GM12865 (cell line): ENCODE data around the gene GSTM5.
"Not testable (repeated sequence)": the region's sequence is repeated elsewhere in the genome, so short reads cannot be mapped to it uniquely, and the experiment has no call there.

ENCODE experiments used
- DNase-seq: peaks from one replicate; pipeline ENCODE4 v3.0.0; 2010; ENCODE audit warnings: low read depth
- H3K4me3 ChIP-seq: 2 replicates; pipeline ENCODE4 v1.5.1; 2011; ENCODE audit warnings: mild to moderate bottlenecking, low read depth, low read length, control low read depth
- TF ChIP-seq, protein P1 (sequence below): IDR thresholded peaks from 2 replicates; pipeline ENCODE4 v1.5.1; 2011; ENCODE audit warnings: low read length, control low read depth, low read depth, inconsistent platforms; ENCODE audit not compliant: insufficient read depth; ENCODE audit errors: missing control alignments

GSTM5 gene

DNA sequence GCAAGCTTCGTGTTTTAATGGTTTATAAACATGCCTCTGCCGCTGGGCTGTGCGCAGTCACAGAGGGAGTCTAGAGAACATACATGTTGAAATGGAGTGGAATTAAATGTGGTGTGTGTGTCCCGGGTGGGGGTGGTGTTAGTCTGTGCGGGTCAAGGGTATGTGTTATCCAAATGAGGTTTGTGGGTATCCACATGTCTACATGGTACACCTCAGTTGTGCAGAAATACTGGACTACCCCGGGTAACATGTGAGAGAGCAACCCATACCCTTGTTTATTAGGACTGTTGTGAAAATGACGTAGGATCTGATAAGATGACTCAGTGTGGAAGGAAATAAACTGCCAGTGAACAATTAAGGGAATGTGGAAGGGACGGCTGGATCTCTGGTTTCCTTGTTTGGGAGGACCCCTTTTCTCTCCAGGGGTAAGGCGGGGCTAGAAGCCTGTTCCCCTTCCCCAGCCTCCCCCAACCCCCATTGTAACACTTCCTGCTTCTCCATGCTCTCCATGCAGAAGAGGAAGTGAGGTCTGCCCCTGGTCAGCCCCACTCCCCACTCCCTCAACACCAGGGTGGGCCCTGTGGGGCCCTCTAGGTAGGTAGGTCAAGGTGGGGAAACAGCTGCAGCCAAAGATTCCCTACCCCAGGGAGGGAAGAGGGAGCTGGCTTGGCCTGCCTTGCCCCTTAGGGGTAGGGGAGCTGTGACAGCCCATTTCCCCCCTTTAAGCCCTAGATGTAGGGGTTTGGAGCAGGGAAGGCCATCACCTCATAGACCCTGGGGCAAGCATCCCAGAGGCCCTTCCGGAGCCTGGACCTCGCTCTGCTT, 51.0 kb downstream of the GSTM5 start:
- DNase-seq: no peak
- TF ChIP-seq, protein P1, sequence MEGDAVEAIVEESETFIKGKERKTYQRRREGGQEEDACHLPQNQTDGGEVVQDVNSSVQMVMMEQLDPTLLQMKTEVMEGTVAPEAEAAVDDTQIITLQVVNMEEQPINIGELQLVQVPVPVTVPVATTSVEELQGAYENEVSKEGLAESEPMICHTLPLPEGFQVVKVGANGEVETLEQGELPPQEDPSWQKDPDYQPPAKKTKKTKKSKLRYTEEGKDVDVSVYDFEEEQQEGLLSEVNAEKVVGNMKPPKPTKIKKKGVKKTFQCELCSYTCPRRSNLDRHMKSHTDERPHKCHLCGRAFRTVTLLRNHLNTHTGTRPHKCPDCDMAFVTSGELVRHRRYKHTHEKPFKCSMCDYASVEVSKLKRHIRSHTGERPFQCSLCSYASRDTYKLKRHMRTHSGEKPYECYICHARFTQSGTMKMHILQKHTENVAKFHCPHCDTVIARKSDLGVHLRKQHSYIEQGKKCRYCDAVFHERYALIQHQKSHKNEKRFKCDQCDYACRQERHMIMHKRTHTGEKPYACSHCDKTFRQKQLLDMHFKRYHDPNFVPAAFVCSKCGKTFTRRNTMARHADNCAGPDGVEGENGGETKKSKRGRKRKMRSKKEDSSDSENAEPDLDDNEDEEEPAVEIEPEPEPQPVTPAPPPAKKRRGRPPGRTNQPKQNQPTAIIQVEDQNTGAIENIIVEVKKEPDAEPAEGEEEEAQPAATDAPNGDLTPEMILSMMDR: no peak
- no peak overlapping the region for H3K4me3 ChIP-seq

DNA sequence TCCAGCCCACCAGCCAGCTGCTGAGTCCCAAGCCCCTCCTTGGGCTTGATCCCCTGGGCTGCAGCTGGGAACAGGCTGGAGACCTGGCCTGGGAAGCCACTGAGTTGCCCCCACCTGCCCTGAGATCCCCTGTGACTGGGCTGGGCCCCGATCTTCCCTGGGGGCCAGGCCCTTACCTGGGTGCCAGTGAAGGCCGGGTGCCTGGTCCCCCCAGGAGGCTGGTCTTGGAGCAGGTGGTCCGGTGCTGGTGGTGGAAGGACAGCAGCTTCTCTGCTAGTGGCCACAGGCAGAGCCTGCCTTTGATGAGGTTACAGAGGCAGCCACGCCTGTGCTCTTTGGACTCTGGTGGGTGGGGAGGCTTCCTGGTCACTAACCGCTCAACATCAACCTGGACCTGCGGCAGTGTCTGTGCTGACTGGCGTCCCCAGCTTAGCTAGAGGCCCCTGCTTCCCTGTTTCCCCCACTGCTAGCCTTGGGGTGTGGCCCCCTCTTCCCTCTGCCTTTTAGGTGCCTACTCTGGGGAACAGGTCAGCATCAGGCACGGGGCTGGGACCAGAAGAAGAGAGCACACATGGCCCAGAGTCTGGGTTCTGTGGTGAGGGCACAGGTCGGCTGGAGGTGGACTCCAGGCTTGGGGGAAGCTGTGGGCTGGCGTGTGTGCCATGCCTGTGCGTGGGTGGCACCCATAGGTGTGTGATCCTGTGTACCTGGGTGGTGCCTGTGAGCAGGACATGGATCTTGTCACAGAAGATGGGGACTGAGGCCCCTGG, 51.8 kb downstream of the GSTM5 start, which contains the start of gene EPS8L3:
Gene EPS8L3, minus strand, starts transcription at position 278 of the 770 bp plus-strand sequence. CDS start 2,174 bp downstream, outside the sequence.
- no peak for DNase-seq
- TF ChIP-seq, protein P1: no peak
- no peak within 1 kb of the TSS for H3K4me3 ChIP-seq

DNA sequence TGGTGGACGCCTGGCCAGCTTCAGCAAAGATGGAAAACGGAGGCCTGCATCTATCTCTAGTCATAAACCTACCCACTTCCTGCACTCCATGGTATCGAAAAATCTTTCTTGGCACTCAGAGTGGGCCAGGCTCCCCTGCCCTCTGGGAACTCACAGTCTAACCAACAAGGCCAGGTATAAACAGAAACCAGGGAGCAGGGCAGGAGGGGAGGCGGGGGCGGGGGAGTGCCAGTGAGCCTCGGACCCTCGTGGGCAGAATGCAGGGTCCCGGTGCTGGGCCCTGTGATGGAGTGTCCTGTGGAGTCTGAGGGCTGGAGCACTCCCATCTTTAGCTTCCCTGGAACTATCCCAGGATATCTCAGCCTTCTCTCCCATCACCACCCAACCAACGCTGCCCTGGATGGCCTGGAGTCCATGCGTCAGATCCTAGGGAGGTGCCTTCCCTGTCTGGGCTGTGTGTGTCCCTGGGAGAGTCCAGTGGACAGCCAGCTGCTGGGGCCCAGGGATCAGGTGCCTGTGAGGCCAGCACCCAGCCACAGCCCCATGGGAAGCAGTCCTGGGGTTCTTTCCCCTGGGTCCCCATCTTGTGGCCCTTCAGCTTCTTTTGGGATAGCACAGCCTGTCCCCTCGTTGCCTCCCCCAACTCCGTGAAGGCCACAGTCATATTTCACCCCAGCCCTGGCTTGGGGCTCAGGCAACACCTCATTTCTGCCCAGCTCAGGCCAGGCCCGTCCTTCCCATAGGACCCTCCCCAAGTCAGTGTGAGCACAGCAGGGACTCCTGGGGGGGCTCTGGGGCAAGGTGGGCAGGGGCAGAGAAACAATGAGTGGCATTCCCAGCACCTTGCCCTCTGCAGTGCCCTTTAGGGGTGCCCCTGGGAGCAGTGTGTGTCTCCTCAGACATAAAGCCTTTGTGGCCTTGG, 52.8 kb downstream of the GSTM5 start:
- no peak for DNase-seq
- no peak overlapping the region for H3K4me3 ChIP-seq
- TF ChIP-seq, protein P1: no peak

DNA sequence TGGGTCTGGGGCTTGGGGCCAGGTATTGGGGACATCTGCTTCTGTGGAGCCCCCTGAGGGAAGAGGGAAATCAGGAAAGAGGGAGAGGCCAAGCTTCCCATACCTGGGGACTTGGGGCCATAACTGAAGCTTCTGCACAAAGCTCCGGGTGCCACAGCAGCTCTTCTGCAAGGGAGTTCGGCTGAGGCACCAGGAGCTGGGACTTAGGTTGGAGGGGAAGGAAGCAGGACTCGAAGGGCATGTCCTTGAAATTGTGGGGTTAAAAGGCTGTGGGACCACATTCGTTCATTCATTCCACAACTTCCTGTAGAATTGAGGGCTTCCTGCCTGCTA, 53.4 kb downstream of the GSTM5 start:
- no peak for DNase-seq
- no peak overlapping the region for H3K4me3 ChIP-seq
- TF ChIP-seq, protein P1: no peak

DNA sequence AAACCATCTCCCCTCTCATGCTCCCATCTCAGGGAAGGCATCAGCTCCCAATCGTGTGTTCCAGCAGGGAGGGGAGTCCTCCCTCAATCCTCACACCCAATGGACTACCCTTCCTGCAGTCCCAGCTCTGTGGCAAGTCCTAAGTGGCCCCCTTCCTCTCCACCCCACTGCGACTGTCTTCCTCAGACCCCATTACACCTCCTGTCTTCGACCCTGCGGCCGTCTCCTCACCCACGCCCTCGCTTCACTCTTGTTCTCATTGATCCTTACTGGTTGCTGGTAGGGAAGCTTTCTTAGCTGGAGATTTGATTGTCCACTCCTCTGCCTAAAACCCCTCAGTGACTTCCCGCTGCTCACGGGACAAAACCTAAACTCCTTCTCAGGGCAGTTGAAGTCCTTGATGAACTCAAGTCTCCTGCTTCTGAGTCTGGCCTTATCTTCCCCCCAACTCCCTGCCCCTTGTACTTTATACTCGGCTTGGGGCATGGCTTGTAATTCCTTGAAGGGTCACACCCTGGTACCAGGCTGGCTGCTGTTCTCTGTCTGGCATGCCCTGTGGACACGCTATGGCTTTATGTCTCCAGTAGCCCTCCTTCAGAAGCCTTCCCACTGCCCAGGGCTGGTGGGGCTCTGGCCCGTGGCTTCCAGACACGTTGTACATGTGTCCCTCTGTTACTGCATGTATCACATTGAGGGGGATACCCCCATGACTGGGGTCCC, 54.0 kb downstream of the GSTM5 start:
- TF ChIP-seq, protein P1: no peak
- no peak overlapping the region for H3K4me3 ChIP-seq
- no peak for DNase-seq

DNA sequence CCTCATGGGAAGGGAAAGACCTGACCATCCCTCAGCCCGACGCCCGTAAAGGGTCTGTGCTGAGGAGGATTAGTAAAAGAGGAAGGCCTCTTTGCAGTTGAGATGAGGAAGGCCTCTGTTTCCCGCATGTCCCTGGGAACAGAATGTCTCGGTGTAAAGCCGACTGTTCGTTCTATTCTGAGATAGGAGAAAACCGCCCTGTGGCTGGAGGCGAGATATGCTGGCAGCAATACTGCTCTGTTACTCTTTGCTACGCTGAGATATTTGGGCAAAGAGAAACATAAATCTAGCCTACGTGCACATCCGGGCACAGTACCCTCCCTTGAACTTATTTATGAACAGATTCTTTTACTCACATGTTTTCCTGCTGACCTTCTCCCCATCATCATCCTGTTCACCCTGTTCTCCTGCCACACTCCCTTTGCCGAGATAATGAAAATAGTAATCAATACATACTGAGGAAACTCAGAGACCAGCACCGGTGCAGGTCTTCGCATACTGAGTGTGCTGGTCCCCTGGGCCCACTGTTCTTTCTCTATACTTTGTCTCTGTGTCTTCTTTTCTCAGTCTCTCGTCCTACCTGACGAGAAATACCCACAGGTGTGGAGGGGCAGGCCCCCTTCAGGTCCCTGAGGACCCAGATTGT, 55.1 kb downstream of the GSTM5 start:
- DNase-seq, H3K4me3 ChIP-seq: not testable (repeated sequence)
